HG03571 (cell line): ENCODE data around the gene MORF4L1.
"Not testable (repeated sequence)": the region's sequence is repeated elsewhere in the genome, so short reads cannot be mapped to it uniquely, and the experiment has no call there.

Source experiments
- ATAC-seq: cut with Tn5 transposase; IDR thresholded peaks from one replicate; pipeline ENCODE4 v1.9.1; 2021; ENCODE audit not compliant: unreplicated experiment

MORF4L1 gene

GRCh38 chr15:78898540-78898939 is 25.9 kb downstream of the MORF4L1 start:
- ATAC-seq = no peak

GRCh38 chr15:78900819-78901533 is 28.3 kb downstream of the MORF4L1 start:
- ATAC-seq = not testable (repeated sequence)

GRCh38 chr15:78902281-78903032 is 29.8 kb downstream of the MORF4L1 start:
- not testable (repeated sequence) for ATAC-seq

GRCh38 chr15:78904599-78905358 is 32.1 kb downstream of the MORF4L1 start:
- ATAC-seq = no peak

GRCh38 chr15:78906316-78906620 is 33.6 kb downstream of the MORF4L1 start:
- ATAC-seq = no peak

- ATAC-seq = no peak
Observed at GRCh38 chr15:78907577-78907976, 34.9 kb downstream of the MORF4L1 start.

- ATAC-seq = no peak
Observed at GRCh38 chr15:78909160-78909695, 36.5 kb downstream of the MORF4L1 start.

- ATAC-seq = no peak
Observed at GRCh38 chr15:78909791-78910228, 37.1 kb downstream of the MORF4L1 start.

- no peak for ATAC-seq
Observed at GRCh38 chr15:78910271-78910670, 37.6 kb downstream of the MORF4L1 start.

GRCh38 chr15:78912316-78912715 is 39.6 kb downstream of the MORF4L1 start:
- ATAC-seq = no peak

- ATAC-seq = no peak
Observed at GRCh38 chr15:78913012-78913411, 40.3 kb downstream of the MORF4L1 start.

GRCh38 chr15:78914027-78914764 is 41.5 kb downstream of the MORF4L1 start:
- no peak for ATAC-seq

- ATAC-seq = no peak
Observed at GRCh38 chr15:78915341-78916087, 42.8 kb downstream of the MORF4L1 start.

GRCh38 chr15:78916088-78916487 is 43.4 kb downstream of the MORF4L1 start:
- no peak for ATAC-seq

- ATAC-seq = no peak
Observed at GRCh38 chr15:78917888-78918287, 45.2 kb downstream of the MORF4L1 start.

GRCh38 chr15:78921517-78921916 is 48.8 kb downstream of the MORF4L1 start:
- no peak for ATAC-seq

GRCh38 chr15:78921940-78922339 is 49.2 kb downstream of the MORF4L1 start:
- ATAC-seq = no peak

GRCh38 chr15:78922527-78922926 is 49.8 kb downstream of the MORF4L1 start:
- no peak for ATAC-seq

- ATAC-seq = no peak
Observed at GRCh38 chr15:78923015-78923414, 50.3 kb downstream of the MORF4L1 start.
